HEK293T (cell line): ENCODE results near the gene ANO4.

Source experiments
- CTCF ChIA-PET: fragments of 350-600 bp; formaldehyde crosslinking; extraction: SDS; loops from one replicate; lab custom pipeline; 2021; ENCODE audit warnings: antibody characterized with exemption, inconsistent platforms; lab: Yijun Ruan, JAX
- POLR2A ChIA-PET: fragments of 350-600 bp; formaldehyde crosslinking; extraction: SDS; loops from one replicate; lab custom pipeline; 2020; ENCODE audit warnings: antibody characterized with exemption, inconsistent platforms; lab: Yijun Ruan, JAX
- DNase-seq: peaks from one replicate; pipeline ENCODE4 v3.0.0; 2012; ENCODE audit warnings: mixed read lengths; ENCODE audit errors: extremely low spot score
- ARNT ChIP-seq: fragments of 450-650 bp; IDR thresholded peaks from 2 replicates; pipeline ENCODE4 v1.6.1; 2017; ENCODE audit warnings: mild to moderate bottlenecking
- BHLHE40 ChIP-seq: fragments of 450-650 bp; IDR thresholded peaks from 2 replicates; pipeline ENCODE4 v1.6.1; 2016; ENCODE audit warnings: mild to moderate bottlenecking, moderate library complexity, borderline replicate concordance
- CTBP1 ChIP-seq: fragments of 450-650 bp; IDR thresholded peaks from 2 replicates; pipeline ENCODE4 v1.6.1; 2016; ENCODE audit warnings: borderline replicate concordance
- ELF4 ChIP-seq: fragments of 450-650 bp; IDR thresholded peaks from 2 replicates; pipeline ENCODE4 v1.6.1; 2017; ENCODE audit warnings: antibody characterized with exemption
- FOXA1 ChIP-seq: fragments of 450-650 bp; IDR thresholded peaks from 2 replicates; pipeline ENCODE4 v1.6.1; 2016; ENCODE audit warnings: mild to moderate bottlenecking
- FOXK2 ChIP-seq: fragments of 450-650 bp; IDR thresholded peaks from 2 replicates; pipeline ENCODE4 v1.6.1; 2016; ENCODE audit warnings: mild to moderate bottlenecking
- FOXM1 ChIP-seq: fragments of 450-650 bp; IDR thresholded peaks from 2 replicates; pipeline ENCODE4 v1.6.1; 2017; ENCODE audit warnings: mild to moderate bottlenecking, borderline replicate concordance
- HDGF ChIP-seq: fragments of 450-650 bp; IDR thresholded peaks from 2 replicates; pipeline ENCODE4 v1.6.1; 2017; ENCODE audit warnings: antibody characterized with exemption, borderline replicate concordance
- L3MBTL2 ChIP-seq: fragments of 450-650 bp; conservative IDR thresholded peaks from 2 replicates; pipeline ENCODE4 v1.6.1; 2016; ENCODE audit warnings: mild to moderate bottlenecking
- LEF1 ChIP-seq: fragments of 450-650 bp; IDR thresholded peaks from 2 replicates; pipeline ENCODE4 v1.6.1; 2017; ENCODE audit warnings: mild to moderate bottlenecking, borderline replicate concordance
- NFRKB ChIP-seq: fragments of 450-650 bp; IDR thresholded peaks from 2 replicates; pipeline ENCODE4 v1.6.1; 2016; ENCODE audit warnings: mild to moderate bottlenecking, moderate library complexity
- SP1 ChIP-seq: fragments of 450-650 bp; IDR thresholded peaks from 2 replicates; pipeline ENCODE4 v1.6.1; 2017
- SUZ12 ChIP-seq: fragments of 450-650 bp; IDR thresholded peaks from 2 replicates; pipeline ENCODE4 v1.6.1; 2016; ENCODE audit warnings: mild to moderate bottlenecking
- TARDBP ChIP-seq: fragments of 450-650 bp; IDR thresholded peaks from 2 replicates; pipeline ENCODE4 v1.6.1; 2016
- ZNF384 ChIP-seq: fragments of 450-650 bp; IDR thresholded peaks from 2 replicates; pipeline ENCODE4 v1.6.1; 2016
- TF ChIP-seq, protein P1 (sequence below): fragments of 450-650 bp; IDR thresholded peaks from 2 replicates; pipeline ENCODE4 v1.6.1; 2016

ANO4 gene

DNA sequence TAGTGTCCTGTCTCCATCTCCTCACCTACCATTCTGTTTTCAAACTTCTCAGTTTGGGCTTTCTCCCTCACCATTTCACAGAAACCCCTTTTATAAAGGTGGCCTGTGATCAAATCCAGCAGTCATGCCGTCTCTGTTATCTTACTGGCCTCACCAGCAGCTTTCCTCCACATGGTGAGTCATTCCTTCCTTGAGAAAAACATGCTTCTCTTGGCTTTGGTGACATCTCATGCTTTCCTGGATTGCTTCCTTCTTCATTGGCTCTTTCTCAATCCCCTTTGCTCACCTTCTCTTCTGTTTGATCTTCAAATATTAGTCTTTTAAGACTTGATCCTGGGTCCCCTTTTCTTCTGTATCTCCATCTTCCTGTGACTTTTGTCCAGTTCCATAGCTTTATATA lies 164.9 kb downstream of the ANO4 start:
- no peak for TF ChIP-seq ZNF384
- TF ChIP-seq ARNT = no peak
- TF ChIP-seq, protein P1, sequence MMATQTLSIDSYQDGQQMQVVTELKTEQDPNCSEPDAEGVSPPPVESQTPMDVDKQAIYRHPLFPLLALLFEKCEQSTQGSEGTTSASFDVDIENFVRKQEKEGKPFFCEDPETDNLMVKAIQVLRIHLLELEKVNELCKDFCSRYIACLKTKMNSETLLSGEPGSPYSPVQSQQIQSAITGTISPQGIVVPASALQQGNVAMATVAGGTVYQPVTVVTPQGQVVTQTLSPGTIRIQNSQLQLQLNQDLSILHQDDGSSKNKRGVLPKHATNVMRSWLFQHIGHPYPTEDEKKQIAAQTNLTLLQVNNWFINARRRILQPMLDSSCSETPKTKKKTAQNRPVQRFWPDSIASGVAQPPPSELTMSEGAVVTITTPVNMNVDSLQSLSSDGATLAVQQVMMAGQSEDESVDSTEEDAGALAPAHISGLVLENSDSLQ = no peak
- no peak for TF ChIP-seq LEF1
- TF ChIP-seq SUZ12 = no peak
- CTCF ChIA-PET = no interaction called here
- no peak for DNase-seq
- POLR2A ChIA-PET = no interaction called here

DNA sequence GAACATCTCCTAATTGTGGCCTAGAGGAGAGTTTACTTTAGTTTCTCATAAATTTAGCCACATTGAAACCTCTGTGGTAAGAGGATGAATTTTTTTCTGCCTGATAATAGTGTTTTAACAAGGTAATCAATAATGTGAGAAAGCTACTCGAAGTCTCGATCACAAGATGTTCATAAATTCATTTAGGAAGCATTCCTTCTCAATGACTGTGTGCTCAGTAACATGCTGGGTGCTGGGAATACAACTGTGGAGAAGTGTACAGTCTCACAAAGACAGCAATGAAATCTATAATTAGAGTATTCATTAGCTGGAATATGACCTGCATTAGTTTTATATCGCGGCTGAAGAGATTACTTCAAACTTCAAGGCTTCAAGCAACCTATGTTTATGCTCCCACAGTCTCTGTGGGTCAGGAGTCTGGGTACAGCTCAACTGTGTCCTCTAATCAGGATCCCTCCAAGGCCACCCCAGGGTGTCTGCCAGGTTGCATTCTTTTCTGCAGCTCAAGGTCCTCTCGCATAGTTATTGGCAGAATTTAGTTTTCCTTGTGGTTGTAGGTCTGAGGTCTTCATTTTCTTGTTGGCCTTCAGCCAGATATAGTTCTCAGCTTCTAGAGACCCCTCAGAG lies 167.6 kb downstream of the ANO4 start:
- CTCF ChIA-PET = no interaction called here
- POLR2A ChIA-PET = no interaction called here
- no peak for DNase-seq
- TF ChIP-seq HDGF (no peak), L3MBTL2 (no peak), ZNF384 (no peak), LEF1 (no peak), TARDBP (no peak), BHLHE40 (no peak), FOXK2 (no peak), NFRKB (no peak), CTBP1 (no peak), SUZ12 (no peak), ELF4 (no peak), FOXM1 (no peak), FOXA1 (no peak), ARNT (no peak), SP1 (no peak)
- TF ChIP-seq, protein P1 = no peak

DNA sequence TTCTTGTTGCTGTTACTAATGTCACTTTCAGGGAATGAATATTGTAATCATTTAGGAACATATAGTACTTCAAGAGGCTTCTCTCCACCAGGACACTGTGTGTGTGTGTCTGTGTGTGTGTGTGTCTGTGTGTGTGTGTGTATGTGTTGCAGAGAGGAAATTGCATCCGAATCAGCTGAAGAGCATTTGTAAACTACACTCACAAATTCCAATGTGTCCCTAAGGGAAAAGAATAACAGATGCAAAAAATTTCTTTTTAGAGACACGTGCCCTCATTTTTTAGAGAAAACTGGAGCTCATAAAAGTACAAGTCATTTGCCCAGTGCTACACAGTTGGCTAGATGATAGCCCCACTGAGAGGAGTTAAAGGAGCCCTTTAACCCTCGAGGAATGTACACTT lies 168.8 kb downstream of the ANO4 start:
- ChIA-PET CTCF (no interaction called here), POLR2A (no interaction called here)
- TF ChIP-seq ARNT (no peak), BHLHE40 (no peak), FOXM1 (no peak), NFRKB (no peak), LEF1 (no peak), SUZ12 (no peak)
- TF ChIP-seq, protein P1 = no peak
- no peak for DNase-seq

DNA sequence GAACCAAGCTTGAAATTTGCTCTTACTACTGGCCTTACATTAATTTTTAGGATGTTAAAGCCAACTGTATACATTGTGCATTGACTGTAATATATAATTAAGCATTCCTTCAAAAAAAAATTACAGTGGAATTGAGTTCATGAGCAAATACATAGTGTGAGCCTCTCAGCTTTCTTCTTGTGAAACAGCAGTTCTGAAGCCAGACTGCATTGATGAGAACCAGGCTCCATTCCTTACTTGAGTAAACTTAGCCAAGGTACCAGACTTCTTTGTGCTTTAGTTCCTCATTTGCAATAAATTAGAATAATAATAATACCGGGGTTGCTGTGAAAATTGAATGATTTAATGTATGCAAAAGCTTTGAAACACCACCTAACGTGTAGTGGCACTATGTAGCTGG lies 169.5 kb downstream of the ANO4 start:
- no peak for DNase-seq
- TF ChIP-seq HDGF (no peak), SUZ12 (no peak), ELF4 (no peak), FOXM1 (no peak), FOXK2 (no peak), FOXA1 (no peak), ZNF384 (no peak), L3MBTL2 (no peak), SP1 (no peak), TARDBP (no peak), BHLHE40 (no peak), NFRKB (no peak), CTBP1 (no peak)
- TF ChIP-seq, protein P1 = no peak
- POLR2A ChIA-PET = no interaction called here
- CTCF ChIA-PET = no interaction called here

DNA sequence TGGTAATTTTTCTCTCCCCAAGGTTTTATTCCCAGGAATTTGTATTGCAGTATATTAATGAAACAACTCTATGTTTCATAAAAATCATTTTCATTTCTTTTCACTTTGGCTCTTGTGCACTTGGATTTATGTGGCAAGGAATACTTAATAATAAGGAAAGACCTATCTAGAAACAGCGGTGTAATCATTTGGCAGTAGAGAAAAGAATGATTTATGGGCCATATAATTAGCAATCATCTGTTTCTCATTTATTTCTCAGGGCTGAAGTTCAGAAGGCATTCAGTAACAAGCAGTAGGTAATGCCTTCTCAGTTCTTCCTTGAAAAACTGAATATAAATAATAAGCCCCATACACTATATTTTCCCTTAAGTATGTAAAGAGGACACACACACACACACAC lies 172.6 kb downstream of the ANO4 start:
- no peak for DNase-seq
- POLR2A ChIA-PET = no interaction called here
- TF ChIP-seq NFRKB = no peak
- no peak for TF ChIP-seq FOXM1
- no peak for TF ChIP-seq ELF4
- TF ChIP-seq FOXA1 = no peak
- TF ChIP-seq LEF1 = no peak
- no peak for TF ChIP-seq CTBP1
- TF ChIP-seq FOXK2 = no peak
- TF ChIP-seq, protein P1 = no peak
- TF ChIP-seq HDGF = no peak
- no peak for TF ChIP-seq SP1
- no peak for TF ChIP-seq TARDBP
- no peak for TF ChIP-seq ZNF384
- no peak for TF ChIP-seq BHLHE40
- TF ChIP-seq SUZ12 = no peak
- CTCF ChIA-PET = no interaction called here

DNA sequence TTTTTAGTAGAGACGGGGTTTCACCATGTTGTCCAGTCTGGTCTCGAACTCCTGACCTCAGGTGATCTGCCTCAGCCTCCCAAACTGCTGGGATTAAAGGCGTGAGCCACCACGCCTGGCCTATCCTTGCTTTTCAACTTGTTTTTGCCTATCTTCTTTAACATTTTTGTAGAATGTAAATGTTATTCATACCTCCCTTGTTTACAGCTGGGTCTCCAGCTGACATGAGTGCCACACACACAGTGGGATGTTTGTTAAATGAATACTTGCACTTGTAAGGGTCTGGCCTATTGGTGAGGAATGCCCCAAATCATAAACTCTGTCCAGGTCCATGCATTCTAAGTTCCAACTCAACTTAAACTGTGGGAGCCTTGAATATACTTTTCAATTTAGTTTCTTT lies 176.3 kb downstream of the ANO4 start:
- TF ChIP-seq CTBP1 (no peak), SP1 (no peak), TARDBP (no peak), BHLHE40 (no peak), FOXA1 (no peak), ELF4 (no peak), FOXM1 (no peak), ZNF384 (no peak), HDGF (no peak), LEF1 (no peak), SUZ12 (no peak), L3MBTL2 (no peak), NFRKB (no peak), ARNT (no peak), FOXK2 (no peak)
- TF ChIP-seq, protein P1 = no peak
- DNase-seq = no peak
- ChIA-PET CTCF (no interaction called here), POLR2A (no interaction called here)
